NCI-H748 treated with DMSO at 0.1 percent for 48 hours (cell line): Measurements from ENCODE around the gene NDST1.

Experiments
- DNase-seq: peaks from one replicate; lab custom pipeline; 2025; lab: John Stamatoyannopoulos, UW

NDST1 gene

GRCh38 chr5:150544611-150545219, 36.8 kb downstream of the NDST1 start:
- no peak for DNase-seq

DNA sequence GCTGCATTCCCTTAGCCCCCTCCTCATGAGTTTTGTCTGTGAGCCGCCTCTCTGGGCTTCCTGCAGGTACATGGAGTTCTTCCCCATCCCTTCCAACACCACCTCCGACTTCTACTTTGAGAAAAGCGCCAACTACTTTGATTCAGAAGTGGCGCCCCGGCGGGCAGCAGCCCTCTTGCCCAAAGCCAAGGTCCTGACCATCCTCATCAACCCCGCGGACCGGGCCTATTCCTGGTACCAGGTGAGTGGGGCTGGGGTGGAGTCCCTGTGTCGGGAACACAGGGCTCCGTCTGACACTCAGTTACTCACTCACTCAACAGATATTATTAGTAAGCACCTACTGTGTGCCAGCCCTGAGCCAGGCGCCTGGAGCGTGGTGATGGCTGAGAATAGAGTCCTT, 37.3 kb downstream of the NDST1 start:
- DNase-seq, result no peak

DNA sequence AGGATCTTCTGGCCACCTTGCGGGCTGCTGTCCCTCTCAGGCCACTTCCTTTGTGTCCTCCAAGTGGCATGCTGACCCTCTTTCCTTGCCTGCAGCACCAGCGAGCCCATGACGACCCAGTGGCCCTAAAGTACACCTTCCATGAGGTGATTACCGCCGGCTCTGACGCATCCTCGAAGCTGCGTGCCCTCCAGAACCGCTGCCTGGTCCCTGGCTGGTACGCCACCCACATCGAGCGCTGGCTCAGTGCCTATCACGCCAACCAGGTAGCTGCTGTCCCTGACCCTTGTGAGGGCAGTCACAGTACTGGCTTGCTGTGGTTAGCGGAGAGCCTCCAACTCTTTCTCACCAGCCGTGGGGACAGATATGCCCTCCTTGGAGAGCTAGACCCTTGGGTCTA, 40.2 kb downstream of the NDST1 start:
- no peak for DNase-seq

DNA sequence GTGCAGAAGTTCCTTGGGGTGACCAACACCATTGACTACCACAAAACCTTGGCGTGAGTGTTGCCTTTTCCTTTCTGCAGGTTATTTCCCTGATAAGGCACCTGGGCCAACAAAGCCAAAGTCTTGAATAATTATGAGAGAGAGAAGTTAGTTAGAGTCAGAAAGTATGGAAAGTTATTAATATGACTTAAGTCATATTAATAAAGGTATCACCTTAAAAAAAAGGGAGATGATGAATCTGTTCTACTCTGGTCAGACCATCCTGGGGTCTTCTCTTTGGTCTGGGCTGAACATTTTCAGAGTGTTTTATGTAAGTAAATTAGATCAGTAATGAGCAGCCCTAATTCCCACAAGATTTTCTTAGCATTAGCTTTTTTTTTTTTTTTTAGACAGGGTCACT, 41.8 kb downstream of the NDST1 start:
- DNase-seq, result no peak

- no peak for DNase-seq
Measured at GRCh38 chr5:150550286-150550685, 42.4 kb downstream of the NDST1 start.

- DNase-seq, result no peak
Measured at GRCh38 chr5:150551066-150551465, 43.1 kb downstream of the NDST1 start.

- no peak for DNase-seq
Measured at GRCh38 chr5:150553402-150553801, 45.5 kb downstream of the NDST1 start.

GRCh38 chr5:150553911-150554310, 46.0 kb downstream of the NDST1 start:
- no peak for DNase-seq

DNA sequence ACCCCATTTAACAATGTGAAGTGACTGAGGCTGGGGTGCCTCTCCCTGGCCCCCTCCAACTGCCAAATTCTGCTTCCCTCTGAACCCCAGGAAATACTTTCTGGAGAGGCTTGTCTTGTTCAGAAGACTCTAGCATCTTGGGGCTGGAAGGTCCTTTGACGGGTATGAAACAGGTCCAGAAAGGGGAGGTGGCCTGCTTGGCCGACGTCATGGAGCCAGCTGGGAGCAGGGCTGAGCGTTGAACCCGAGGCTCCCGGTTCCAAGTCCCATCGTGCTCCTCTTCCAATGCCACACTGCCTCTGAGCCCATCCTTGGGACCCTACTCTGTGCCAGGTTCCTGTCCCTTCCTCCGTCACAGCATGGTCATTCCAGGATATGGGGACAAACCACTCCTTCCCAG, 46.9 kb downstream of the NDST1 start:
- DNase-seq, result no peak

DNA sequence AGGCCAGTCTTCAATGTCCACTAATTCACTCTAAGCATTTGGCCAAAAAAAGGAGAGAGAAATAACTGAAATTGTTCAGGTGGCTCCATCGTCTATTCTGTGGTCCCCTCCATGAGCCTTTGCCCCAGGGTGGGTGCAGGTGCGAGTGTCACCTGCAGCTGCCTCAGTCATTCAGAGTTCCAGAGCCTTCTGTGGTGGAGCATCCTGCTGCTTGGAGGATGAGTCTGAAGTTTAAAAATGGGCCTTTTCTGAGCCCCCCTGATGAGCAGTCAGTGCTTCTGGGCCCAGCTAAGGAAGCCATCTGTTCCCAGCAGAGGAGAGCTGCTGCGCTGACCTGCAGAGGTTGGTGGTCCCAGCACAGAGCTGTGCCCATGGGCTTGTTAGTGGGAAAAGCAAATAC, 48.2 kb downstream of the NDST1 start:
- DNase-seq, result no peak

GRCh38 chr5:150556859-150557508, 49.1 kb downstream of the NDST1 start:
- no peak for DNase-seq

DNA sequence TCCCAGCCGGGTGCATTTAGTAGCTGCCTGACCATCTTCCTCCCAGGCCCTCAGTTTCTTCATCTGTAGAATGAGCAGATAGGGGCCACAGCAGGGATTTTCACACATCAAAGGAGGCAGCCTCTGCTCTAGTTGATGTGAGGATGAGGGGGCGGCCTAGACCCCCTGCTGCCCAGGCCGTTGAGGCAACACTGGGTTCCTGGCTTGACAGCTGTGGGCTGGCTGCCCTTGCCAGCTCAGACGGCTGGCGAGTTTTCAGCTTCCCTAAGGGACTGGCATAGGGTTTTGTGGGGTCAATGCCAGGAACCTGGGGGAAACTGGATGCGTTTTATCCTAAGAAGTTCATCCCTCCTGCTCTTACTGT, 49.6 kb downstream of the NDST1 start:
- DNase-seq, result no peak

DNA sequence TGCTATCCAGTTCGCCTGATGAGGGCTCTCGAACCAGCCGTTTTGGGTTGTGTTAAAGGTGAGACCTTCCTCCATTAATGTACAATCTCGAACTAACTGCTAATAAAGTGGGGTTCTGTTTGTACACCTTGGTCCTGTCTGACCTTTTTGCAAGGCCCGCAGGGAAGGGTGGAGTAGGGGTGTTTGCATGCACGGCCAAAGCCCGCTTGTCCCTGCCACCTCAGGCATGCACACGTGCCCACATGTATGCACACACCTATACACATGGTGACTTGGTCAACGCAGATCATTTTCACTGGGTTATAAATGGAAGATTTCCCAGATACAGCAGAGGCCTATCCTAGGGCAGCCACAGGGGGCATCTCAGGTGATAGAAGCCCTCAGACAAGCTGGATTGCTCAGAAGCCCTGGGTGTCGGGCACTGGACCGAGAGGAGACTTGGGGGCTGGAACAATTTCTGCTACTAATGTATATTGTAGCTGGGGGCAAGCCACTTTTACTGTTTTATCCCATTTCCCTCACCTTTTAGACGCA, 50.2 kb downstream of the NDST1 start:
- no peak for DNase-seq

DNA sequence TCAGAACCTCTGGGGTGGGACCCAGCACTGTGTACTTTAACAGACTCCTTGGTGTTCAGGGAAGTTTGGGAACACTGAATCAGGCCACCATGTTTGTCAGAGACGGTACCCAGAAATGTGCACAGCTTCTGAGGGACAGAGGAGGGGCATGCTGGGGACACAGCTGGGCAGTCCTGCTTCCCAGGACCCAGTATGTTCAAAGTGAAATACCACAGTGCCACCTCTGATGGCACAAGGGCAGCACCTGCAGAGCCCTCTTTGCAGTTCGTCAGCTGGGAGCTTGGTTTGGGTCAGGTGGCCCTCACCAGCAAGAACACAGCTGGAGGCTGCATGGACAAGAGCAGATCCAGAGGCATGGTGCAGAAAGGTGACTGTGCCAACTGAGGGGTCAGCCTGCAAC, 51.2 kb downstream of the NDST1 start:
- no peak for DNase-seq

- no peak for DNase-seq
Measured at GRCh38 chr5:150559701-150560100, 51.8 kb downstream of the NDST1 start.

DNA sequence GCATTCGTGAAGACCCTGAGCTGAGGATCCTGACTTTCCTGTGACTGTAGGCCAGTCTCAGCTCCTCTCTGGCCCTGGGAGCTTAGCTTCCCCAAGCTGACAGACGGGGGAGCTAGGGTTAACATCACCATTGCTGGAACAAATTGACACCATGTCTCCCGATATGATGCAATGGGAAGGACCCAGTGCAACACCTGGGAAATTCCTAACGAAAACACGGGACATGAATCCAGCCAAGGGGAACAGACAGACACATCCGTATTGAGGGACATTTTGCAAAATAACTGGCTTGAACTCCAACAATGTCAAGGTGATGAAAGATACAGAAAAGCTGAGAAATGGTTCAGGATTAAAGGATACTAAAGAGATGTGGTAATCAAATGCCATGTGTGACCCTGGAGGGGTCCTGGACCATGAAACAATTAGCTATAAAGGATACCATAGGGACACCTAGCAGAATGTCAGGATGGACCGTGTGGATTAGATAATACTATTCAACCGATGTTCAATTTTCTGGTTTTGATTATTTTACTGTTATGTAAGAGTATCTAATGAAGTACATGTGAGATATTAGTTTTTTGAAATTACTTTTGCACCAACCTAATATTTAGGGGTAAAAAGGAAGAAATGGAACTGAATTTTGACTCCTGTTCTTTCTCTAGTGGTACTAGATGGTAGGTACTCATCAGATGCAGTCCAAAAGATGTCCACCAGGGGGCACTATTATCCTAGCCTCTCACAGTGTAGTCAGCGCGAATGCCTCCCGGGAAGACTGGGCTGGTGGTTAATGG, 52.7 kb downstream of the NDST1 start:
- peak; percentile 65 for DNase-seq

- DNase-seq, result no peak
Measured at GRCh38 chr5:150561192-150561512, 53.2 kb downstream of the NDST1 start.

DNA sequence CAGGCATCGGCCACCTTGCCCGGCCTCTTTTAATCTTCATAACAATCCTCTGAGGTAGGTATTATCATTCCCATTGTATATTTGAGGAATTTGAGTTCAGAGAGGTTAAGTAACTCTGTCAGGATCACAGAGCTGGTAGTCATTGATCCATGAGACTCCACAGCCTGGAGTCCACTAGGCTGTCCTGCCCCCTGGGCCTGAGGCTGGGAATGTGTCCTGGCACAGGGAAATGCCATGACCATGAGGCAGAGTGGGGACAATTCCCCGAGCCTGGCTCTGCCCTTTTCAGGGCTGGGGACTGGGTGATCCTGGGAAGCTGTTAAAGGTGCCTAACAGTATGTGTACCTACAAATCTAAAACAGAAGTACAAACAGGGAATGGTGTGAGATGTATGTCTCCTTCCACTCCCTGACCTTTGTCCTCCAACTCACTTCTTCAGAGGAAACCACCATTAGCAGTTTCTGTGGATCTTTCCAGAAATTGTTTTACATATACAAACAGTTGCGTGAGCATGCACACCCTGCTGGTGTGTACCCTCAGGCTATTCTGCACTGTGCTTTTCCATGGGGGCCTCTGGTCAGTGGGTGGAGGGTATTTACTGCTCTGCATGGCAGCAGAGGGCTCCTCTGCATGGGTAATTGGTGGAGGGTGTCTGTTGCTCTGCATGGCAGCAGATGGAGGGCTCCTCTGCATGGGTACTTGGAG, 53.8 kb downstream of the NDST1 start:
- no peak for DNase-seq

DNA sequence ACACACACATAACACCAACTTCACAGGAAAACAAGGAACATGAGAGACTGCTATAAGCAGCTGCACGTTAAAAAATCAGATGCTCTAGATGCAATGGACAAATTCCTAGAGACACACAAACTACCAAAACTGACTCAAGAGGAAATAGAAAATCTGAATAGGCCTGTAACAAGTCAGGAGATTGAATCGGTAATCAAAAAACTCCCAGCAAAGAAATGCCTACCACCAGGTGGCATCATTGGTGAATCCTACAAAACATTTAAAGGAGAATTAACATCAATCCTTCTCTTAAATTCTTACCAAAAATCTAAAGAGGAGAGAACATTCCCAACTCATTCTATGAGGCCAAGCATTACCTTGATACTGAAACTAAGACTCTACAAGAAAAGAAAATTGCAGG, 54.9 kb downstream of the NDST1 start:
- no peak for DNase-seq

DNA sequence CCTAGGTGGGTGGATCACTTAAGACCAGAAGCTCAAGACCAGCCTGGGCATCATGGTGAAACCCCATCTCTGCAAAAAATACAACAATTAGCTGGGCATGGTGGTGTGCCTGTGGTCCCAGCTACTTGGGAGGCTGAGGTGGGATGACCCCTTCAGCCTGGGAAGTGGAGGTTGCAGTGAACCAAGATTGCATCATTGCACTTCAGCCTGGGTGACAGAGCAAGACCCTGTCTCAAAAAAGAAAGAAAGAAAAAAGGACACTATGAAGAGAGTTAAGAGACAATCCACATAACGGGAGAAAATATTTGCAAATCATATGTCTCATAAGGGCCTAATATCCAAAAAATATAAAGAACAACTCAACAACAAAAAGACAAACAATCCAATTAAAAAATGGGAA, 57.9 kb downstream of the NDST1 start:
- no peak for DNase-seq

- DNase-seq, result no peak
Measured at GRCh38 chr5:150567031-150567717, 59.2 kb downstream of the NDST1 start.

GRCh38 chr5:150568663-150569062, 60.7 kb downstream of the NDST1 start:
- no peak for DNase-seq
